Endometrium (tissue), 2 donors: ENCODE measurements around the gene PDLIM7.

Experiments used
- FAIRE-seq: peaks from 2 replicates; lab custom pipeline; 2012; peaks lifted over from hg19 to GRCh38; lab: Jason Lieb, UNC
- donor health status: control.
- donor health status: control.

Gene PDLIM7

DNA sequence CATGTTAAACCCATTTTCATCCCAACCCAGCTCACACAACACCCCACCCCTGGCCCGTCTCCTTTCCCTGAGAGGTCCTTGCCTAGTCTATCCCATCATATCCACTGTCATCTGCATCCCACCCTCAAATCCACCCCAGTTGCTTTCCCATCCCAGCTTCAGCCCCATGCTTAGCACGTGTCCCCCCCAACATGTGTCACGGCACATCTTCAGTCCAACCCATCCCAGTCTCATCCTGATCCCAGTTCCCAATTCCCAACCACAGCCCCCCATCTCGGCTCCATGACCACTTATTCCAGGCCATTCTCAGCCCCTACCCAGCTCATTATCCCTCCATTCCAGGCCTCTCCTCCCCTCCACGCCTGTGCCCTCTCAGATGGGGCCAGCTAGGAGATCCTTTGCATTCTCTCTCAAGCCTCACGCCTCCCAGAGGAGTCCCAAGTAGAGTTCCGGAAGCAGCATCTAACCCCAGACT, 23.4 kb downstream of the PDLIM7 start:
- FAIRE-seq, result no peak

DNA sequence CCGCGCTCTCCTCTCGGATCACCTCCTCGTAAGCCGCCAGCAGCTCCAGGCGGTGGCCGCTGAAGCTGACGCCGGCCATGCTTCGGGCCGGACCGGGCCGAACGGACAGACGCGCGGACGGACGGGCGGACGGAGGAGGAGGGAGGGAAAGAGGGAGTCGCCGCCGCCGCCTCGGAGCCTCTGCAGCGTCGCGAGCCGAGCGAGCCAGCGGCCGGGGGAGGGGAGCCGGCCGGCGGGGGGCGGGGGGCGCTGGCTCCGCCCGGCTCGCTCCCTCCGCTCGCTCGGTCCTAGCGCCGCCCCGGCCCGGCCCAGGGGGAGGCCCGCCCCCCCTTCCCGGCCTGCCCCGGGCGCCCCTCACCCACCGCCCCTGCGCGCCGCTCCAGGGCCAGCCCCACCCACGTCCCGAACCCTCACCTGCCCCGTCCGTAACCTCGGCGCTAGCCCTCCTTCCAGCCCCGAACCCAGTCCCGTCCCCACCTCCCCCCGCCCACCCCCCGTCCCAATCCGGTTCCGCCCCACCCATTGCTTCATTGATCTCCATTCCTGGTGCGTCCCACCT, 23.9 kb downstream of the PDLIM7 start, which contains the start of gene DBN1:
Gene DBN1, minus strand, starts transcription at position 192 of the 559 bp plus-strand sequence. Its CDS starts 113 bp downstream, at position 79.
- no peak for FAIRE-seq

DNA sequence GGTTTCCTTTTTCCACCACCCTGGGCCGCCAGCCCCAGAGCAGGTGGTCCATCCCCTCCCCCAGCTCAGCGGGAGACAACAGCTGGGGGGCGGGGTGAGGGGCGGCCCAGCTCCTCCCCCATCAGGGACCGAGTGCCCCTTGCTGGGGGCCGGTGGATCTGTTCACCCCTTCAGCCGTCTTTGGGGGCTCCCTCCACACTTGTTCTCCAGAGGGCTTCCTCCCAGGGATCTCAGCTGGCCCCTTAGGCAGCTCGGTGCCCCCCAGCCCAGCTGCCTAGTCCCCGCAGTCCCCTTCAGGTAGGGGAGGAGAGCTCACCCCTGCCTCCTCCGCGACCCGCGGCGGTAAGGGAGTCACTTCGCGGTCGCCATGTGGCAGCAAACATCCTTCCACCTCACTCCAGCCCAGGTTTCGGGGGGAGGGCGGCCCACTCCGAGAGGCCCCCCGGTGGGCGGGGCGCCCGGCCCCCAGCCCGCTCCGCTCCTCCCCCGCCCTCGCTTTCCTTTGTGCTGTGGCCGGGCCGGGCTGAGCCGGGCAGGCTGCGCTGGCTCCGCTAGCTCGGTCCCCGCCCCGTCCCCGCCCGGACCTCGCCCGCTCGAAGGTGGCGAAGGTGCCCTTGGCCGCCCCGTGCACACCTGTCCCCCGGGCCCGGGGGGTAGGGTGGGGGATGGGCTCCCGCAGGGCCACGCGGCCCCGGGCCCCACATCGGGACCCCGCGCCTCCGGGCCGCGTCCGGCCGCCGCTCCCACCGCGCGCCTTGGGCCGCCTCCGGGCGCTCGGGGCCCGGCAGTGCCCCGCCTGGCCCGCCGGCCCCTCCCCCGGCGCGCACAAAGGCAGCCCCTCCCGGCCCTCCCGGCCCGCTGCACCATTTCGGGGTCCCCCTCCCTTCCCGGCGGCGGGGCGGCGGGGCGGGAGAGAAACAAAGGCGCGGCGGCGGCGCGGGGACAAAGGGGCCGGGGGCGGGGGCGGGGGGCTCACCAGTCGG, 24.7 kb downstream of the PDLIM7 start:
- no peak for FAIRE-seq

DNA sequence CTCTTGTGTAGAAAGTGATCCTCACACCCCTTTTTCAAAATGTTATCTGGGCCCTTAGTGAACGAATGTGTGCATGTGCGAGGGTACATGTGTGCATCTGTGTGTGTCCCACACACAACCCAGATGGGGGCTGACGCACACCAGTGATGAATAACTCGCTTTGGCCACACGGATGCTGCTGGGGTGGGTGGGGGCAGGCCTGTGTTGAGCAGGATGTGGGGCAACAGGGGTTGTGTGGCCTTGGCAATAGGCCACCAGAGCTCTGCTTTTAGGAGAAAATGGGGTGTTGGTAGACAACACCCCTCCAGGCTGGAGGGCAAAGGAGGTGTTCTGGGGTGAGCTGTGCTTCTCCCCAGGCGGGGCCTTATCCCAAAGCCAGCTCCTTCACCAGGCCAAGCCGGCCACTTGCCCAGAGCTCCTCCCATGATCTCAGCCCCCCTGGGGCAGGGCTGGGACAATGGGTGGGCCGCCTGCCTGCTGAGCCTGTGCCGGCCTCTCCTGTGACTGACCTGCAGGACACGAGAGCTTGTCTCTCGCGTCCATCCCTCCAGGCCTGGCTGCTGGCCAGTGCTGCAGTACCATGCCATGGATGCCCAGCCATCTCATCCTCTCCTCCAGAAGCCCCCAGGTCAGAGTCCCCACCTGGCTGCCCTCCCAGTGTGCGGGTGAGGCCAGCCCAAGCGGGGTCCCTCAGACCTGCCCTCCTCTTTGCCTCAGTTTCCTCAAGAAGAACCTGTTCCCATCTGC, 25.6 kb downstream of the PDLIM7 start:
- FAIRE-seq, result no peak

DNA sequence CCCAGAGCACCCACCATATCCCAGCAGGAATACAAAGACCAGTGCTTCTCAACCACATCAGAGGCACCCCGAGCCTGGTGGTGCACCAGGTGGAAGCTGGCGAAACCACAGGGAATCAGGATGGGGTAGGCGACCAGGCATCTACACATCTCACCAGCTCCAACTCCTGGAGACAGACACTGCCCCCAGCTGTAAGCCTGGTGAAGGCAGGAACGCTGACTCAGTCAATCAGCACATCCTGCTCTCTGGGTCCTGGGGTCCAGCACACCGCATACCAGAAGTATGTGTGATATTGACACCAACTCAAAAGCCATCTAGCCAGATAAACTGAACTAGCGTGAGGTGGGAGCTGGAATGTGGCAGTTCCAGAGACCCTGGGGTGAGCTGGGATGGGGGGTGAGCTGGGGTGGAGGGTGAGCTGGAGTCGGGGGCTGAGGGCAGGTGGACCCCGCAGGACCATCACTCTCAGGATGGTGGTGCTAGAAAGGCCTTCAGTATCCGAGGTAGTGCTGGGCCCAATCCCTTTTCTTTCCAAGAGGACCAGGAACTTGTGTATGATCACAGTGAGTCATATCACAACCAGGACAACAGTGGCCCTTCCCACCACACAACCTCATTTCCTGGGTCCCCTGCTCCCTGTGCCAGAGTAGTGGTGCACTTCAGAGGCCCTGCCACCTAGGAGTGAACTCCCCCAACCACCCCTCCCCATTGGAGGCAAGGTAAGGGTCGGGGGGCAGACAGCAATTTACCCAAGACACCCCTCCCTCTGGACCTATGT, 26.5 kb downstream of the PDLIM7 start:
- FAIRE-seq, result no peak

DNA sequence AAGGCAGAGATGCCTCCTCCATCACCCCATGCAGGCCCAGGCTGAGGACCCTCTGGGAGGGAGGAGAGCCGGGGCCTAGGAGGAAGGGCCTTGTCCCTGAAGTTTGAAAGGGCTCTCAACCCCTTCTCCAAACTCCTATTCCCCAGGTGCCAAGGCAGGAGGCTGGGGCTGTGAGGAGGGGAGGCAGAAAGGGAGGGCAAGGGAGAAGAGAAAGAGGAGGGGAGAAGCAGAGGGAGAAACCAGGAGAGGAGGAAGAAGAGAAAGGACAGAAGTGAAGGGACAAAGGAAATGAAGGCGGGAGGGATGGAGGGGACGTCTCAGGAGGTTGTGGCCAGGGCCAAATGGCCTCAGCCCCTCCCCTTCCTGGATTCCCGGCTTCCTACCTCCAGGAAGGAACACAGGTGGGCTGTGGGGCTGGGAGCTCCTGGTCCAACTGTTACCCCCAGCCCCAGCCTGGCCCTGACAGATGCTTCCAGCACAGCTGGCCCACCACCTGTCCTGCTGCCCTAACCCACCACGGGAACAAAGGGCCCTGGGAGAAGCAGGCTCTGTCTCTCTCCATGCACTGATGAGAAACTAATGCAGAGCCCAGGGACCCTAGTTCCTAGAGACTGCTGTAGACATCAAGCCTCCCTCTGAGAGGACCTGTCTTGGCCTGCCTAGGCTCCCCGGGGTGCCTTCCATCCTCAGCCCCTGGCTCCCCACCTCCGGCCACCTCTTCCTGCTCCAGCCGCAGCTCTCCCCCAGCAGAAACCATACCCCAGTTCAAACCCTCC, 27.5 kb downstream of the PDLIM7 start:
- no peak for FAIRE-seq

DNA sequence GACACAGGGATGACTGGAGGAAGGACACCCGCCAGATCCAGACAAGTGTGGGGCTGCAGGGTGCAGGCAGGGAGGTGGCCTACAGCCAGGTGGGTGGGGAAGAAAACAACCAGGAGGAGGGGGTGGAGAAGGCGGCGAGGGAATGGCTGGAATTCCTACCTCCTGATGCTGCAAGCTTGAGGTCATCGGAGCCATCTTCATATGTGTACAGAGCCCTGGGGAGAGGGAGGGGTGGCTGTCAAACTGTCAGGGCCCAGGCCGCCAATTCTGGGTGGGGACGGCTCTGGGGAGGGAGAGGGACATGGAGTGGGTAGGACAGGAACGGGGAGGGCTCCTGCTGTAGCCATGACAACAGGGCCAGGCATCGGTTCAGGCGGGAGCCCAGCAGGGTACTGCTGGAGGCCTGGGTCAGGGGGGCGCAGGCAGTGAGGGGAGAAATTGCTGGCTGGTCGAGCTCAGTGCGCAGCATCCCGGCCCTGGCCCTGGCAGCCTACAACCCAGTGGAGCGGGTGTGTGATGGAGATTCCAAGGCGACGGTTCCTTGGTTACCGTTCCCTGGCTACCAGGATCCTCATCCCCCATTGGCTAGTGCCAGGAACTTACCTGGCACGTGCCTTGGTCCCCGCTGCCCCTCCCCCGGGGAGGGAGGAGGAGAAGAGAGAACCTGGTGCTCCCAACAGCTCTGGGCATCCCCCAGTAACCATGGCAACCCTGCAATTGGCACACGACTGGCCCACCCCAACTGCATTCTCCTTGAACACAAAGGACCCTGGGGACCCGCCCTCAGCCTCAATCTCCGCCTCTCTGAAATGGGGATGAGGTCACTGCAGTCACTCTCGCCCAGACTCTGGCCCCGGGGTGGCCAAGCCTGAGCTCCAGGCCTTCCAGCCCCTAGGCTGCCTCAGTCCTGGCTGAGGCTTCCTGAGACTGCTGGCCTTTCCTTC, 28.4 kb downstream of the PDLIM7 start:
- no peak for FAIRE-seq

DNA sequence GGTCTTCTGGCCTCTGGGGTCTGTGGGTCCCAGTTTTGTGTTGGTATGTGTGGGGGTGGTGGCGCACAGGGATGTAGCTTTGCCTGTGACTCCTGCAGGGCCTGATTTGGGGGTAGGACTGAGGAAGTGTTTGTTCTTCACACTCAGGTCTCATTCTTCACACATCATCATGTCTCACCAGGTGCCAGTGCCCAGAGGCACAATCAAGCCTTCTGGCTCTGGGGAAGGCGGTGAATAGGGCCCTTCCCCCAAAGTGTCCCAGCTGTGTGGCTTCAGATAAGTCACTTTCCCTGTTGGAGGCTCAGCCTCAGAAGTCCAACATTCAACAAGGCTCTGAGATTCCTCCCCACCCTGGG, 29.1 kb downstream of the PDLIM7 start:
- FAIRE-seq, result no peak

DNA sequence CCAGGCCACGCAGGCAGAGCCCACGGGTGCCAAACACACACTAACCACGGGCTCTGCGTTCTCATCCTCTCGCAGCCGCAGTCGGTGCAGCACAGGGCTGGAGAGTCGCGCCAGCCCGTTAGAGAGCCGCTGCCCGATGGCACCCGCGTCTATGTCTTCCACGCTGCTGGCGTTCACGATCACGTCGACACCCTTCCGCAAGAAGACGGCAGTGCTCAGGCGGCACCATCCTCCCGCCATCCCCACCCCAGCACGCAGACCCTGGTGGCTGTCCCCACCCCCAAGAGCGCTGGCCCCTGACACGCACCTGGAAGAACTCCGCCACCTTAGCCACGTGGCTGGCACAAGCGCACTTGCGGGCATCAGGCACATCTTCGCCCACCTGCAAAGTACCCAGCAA, 30.0 kb downstream of the PDLIM7 start:
- no peak for FAIRE-seq

DNA sequence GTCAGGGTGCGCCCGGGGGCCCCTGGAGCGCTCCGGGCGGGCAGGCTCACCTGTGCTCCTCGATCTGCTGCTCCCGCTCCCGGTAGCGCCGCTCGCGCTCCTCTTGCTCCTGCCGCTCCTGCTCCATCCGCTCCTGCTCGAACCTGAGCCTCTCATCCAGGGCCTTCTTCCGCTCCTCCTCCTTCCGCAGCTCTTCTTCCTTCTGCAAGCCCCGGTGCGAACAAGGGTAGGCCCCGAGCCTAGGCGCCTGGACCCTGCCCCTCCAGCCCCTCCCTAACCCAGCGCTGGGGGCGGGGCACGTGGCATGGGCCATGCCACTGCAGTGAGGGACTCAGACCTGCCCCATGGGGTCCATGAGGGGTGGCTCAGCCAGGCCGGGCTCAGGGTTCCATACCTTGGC, 30.5 kb downstream of the PDLIM7 start:
- no peak for FAIRE-seq

DNA sequence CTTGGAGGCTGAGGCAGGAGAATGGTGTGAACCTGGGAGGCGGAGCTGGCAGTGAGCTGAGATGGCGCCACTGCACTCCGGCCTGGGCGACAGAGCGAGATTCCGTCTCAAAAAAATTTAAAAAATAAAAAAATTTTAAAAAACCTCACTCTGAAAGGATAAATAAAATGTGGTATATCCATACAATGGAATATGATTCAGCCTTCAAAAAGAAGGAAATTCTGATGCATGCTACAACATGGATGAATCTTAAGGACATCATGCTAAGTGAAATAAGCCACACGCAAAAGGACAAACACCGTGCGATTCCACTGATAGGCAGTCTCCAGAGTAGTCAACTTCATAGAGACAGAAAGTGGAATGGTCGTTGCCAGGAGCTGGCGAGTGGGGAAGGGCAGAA, 32.4 kb downstream of the PDLIM7 start:
- FAIRE-seq, result no peak

DNA sequence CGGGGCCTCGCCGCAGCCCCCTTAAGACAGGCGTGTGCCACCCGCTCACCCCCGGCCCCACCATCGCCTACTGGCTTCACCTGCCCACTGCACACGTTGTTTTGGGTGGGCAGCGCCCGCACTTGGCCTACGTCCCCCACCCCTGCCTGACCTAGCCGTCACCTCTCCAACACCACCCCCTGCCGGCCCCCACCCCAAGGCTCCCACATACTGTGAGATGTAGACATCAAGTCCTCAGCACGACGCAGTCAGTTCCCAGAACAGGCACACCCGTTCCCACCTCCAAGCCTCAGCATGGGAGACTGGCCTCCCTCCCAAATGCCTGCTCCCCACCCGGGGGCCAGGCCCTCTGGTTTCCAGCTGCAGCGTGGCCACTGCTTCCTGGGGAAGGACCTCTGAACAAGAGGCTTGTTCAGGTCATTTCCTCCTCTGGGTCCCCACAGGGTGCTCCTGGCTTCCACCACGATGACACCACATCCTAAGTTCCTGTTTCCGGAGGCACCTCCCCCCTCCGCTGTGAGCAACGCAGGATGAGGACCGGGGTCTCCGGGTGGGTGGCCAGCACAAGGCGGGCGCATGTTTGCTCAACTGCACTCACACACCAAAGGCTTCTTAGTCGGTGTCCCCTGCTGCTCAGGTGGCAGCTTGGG, 35.3 kb downstream of the PDLIM7 start:
- no peak for FAIRE-seq

DNA sequence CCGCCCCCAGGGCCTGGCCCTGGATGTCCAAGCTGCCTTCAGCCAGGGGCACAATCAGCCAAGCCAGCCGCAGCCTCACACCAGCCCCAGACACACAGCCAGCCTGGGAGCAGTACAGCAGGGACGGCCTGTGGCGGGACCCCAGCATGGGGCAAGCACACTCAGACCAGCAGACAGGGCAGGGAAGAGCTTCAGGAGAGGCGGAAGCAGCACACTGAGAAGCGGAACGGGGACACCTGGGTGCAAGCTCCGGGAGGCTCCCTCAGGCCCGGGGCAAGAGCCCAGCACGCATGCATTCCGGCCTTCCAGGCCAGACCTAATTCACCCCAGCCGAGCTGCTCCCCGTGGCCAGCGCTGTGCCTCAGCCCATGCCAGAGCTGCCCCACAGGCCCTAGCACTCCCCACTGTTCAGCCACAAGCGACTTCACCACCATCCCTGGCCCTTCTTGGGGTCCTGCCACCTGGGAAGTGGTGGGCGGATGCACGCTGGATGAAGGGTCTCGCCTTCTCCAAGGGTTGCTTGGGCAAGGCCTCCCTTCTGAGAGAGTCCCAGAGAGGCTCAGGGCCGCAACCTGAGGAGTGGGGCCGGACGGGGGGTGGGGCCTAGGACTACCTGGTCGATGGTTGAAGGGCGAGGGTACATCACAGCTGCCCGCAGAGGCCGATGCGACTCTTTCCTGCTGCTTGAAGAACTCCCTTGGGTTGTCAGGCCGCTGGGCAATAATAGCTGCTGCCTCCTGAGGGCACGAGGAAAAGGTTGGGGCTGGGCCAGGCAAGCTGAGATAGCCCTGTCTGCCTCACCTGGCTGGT, 37.4 kb downstream of the PDLIM7 start:
- FAIRE-seq, result no peak

DNA sequence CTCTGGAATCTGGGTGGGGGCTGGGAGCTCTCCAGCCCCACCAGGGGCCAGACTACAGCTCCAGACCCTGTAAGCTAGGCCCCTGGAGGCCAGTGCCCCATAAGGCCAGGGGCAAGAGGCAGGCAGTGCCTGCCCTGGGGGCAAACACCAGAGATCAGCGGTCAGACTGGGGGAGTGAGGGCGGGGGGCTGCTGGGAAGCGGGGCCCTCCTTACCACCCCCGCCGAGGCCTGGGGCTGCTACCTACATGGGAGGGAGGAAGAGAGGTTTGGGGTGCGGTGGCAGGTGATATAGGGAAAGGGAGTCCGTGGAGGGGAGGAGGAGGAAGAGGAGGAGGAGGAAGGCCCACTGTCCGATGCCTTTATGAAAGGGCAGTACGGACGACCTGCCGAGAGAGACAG, 38.0 kb downstream of the PDLIM7 start:
- no peak for FAIRE-seq

DNA sequence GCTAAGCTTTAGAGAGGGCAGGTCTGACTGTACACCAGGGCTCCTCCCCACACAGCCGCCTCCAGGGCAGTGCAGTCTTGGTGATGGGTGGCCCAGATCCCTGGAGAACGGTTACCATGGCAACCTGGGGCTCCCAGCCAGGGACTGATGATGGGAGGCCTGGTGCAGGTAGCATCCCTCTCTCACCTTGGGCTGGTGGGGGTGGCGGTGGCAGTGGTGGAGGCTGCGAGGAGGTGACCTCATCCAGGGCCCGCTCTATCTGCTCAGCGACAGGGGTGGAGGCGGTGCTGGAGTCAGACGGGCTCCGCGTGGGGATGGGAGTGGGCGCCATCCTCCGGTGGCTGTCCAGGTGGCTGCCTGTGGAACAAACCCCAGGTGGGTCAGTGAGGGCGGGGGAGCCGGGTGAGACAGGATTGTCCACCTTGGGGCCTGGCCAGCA, 38.5 kb downstream of the PDLIM7 start:
- FAIRE-seq, result no peak

DNA sequence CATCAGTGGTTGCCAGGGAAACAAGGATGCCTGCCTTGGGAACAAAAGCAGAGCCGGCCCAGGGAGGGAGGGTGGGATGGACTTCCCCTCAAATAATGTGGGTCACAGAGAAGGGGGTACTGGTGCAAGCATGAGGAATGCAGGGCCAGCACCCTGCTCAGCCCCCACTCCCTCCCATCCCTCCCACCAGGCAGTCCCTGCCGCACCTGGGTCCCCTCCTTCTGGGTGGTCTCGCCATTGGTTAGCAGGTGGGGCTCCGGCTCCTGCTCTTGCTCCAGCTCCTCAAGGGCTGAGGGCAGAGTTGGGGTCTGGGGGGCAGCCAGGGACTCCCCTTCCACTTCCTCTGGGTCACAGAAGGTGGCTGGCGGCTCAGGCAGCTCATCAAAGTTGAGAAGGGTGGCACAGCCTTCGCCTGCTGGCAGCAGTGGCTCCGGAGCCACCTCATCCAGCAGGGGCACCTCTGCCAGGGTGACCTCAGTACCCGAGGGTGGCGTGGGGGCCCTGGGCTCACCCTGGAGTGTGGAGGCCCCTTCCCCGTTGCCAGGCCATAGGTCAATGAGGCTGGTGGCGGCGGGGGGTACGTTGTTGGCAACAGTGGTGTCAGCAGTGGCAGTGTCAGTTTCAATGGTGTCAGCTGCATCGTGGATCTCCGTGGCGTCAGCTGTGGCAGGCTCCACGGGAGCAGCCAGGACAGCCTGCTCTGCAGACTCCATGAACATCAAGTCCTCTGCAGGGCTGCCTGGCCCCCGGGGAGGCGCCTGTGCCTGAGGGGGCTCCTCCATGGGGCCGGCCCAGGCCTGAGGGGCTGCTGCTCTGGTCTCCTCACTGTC, 39.3 kb downstream of the PDLIM7 start:
- FAIRE-seq, result no peak

DNA sequence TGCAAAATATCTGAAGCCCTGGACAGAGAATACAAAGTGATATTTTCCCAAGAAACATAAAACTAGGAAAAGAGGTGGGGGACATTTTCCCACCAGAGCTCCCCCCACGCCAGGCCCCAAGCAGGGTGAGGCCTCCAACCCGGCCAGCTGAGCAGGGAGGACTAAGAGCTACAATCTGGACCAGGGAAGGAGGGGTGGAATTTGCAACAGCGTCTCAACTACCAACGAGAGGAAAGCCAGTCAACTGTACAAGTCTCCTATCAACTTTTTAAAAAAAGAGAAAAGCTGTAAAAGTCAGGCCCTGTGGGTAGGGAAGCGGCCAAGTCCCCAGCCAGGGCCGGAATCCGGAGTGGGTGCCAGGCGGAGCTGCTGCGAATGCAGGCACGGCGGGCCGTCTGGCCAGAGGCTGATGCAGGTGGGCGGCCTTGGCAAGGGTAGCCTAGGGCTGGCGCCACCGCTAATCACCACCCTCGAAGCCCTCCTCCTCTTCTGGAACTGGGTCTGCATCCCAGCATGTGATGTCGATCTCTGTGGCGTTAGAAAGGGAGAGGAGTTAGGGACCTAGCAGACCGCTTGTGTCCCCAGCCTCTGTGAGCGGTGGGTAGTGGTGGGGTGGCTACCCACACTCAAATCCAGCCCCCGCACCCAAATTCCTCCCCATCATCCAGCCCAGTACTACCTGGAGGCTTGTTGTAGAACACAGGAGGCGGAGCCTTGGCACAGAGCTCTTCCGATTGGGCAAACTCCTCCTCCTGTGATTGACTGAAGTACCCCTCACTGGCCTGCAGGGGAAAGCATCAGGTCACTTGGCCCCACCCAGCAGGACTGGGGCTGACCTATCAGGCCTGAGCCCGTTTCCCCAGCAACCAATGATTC, 40.2 kb downstream of the PDLIM7 start:
- peak; percentile 65 for FAIRE-seq
